NCI-H82 (cell line): Measurements from ENCODE around the gene HOXC4.
"Not testable (repeated sequence)": the region's sequence is repeated elsewhere in the genome, so short reads cannot be mapped to it uniquely, and the experiment has no call there.

ENCODE experiments used
- DNase-seq: peaks from one replicate; lab custom pipeline; 2025; lab: John Stamatoyannopoulos, UW

The HOXC4 gene

GRCh38 chr12:54089465-54089864 lies 35.8 kb downstream of the HOXC4 start:
- peak; percentile 51 for DNase-seq

- peak; percentile 95 for DNase-seq
Observed at GRCh38 chr12:54090312-54090711, 36.7 kb downstream of the HOXC4 start.

DNA sequence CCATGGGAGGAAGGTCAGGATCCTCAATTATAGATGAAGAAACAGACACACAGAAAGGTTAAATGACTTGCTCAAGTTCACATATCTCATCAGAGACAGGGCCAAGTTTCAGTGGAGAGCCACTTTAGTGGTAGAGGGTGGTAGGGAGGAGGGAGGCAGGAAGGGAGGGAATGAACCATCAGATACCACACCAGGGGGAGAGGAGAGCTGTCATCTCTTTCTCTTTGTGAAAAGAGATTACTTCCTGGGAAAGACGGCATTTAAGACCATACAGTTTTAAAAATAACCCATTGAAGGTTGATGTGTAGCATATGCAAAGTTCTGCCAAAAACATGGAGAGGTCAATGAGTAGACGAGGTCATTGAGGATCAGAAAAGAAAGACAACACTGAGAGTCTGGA lies 39.3 kb downstream of the HOXC4 start:
- not testable (repeated sequence) for DNase-seq

- DNase-seq, result not testable (repeated sequence)
Observed at GRCh38 chr12:54095928-54096327, 42.3 kb downstream of the HOXC4 start.

DNA sequence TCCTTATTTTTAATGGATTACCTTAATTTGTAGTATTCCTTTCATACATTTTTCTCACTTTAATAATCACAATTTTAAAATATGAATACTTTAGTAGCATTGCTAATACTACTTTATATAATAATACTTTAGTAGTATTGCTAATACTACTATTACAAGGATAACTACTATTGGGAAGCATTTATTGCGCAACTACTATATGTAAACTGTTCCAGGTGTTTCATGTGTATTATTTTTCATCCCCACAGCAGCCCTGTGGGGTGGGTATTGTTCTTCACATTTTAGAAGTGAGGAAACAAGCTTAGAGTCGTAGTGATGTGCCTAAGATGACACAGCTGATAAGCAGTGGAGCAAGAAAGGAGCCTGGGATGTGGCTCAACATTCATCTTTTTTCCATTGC lies 45.0 kb downstream of the HOXC4 start:
- not testable (repeated sequence) for DNase-seq

DNA sequence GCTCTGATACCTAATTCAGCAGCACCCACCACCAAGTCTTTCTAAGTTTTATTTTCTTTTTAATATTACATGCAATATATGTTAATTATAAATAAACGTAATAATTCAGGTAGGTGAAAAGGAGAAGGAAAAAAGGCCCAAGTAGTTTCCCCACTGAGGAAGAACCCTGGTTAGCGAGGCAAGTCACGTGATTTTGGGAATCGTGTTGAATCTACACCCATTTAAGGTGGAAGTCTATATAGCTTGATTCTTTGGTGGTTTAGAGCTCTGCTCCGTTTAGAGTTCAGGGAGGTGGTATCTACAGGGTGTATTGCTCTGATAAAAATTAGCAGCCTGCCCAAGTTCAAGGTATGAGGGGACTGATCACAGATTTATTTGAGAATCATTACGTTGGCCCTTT lies 47.0 kb downstream of the HOXC4 start:
- DNase-seq, result not testable (repeated sequence)

DNA sequence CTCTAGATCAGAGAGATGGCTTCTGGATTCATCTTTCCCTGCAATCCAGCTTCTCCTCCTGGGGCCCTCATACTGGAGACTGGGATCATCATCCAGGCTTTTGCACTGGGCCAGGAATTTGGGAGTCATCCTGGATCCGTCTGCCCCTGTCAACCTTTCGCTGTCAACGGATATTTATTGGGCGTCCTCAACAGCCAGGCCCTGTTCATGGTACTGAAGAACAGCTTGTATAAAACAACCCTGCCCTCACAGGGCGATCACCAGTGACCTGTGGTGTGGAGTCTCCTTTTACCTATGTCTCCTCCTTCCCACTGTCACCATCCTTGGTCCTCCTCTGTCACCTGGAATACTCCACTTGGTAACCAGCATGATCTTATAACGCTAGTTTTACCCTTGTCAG lies 48.6 kb downstream of the HOXC4 start:
- not testable (repeated sequence) for DNase-seq

DNA sequence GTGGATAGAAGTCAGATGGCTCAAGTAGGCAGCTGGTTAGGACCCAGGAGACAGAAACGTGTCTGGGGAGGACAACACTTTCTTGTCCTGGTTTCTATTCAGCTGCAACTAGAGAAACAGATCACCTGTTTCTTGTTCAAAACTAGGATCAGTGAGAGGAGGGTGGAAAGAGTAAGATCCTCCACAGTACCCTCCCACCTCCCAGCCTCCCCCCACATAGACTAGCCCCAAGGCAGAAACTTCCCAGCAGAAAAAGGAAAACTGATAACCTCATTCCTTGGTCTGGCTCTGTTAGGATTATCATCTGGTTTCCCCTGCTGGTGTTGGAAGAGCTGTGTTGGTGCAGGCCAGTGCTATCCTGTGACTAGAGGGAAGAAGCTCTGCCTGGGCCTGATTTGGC lies 50.2 kb downstream of the HOXC4 start:
- not testable (repeated sequence) for DNase-seq
